ENCODE measurements around the gene PDE6A. TPM values are rescaled to one million over a fixed set of nuclear protein-coding genes. Genes with fewer than 3 reads are reported as not detected.

Gene PDE6A
- total RNA-seq = not detected in 2 replicates

- intact Hi-C loops (cut with micrococcal nuclease) = no loop called here
These were observed at the start of gene PDE6A for GRCh38 chr5:149944666-149945065. Gene PDE6A (minus strand): TSS chr5:149944793. CDS start chr5:149944673, 120 bp downstream.

GRCh38 chr5:149993471-149993870 lies 48.9 kb upstream of the PDE6A start:
- intact Hi-C loops (cut with micrococcal nuclease) = no loop called here

DNA sequence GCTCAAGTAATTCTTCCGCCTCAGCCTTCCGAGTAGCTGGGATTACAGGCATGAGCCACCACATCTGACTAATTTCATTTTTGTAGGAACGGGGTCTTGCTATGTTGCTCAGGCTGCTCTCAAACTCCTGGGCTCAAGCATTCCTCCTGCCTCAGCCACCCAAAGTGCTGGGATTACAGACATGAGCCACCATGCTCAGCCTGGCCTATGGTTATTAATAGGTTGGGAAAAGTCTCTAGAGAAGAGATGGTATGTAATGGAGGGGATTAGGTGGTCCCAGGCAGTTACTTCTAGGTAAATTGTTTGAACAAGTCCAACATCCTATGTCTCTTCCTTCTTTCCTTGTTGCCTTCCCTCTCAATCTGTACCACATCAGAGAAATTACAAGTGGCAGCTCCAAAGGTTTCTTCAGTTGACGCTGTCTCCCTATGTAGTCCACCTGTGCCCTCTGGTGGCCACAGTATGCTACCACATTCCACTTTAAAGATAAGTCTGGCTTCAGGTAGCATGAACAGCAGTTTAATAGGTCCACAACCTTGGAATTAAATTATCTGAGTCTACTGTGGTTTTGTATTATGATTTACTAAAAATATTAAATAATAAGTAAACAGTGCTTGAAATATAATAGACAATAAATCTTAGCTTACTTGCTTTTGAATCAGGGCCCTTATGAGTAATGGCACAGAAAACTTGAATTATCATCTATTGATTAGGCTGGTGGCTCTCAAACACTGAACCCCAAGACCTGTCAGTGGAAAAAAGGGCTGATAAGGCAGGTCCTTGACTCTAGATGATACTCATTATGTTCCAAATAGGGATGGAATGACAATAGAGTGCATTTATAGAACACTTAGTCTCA lies 46.2 kb upstream of the PDE6A start:
- intact Hi-C loops (cut with micrococcal nuclease) = loop anchor here (1.0 kb wide), 8 partner anchors 10 to 354 kb away; partner anchors contain the start of genes HMGXB3, SLC26A2 and TIGD6

- intact Hi-C loops (cut with micrococcal nuclease) = no loop called here
These were observed 43.5 kb upstream of the PDE6A start for GRCh38 chr5:149988126-149988525.

DNA sequence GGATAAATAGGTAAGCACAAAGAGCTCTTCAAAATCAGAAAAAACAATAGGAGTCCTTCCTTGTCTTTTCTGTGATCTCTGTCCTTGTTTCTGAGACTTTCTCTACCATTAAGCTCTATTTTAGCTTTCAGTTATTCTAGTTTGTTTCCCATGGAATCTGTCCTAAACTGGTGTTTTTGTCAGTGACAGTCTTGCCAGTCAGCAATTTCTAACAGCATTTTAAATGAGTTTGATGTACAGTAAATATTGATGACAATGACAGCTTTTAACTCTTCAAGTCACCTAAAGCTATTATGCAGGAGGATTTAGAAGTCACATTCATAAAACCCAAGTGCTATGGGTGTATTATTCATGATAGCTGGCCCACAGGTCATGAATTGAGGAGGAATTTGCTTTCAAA lies 37.9 kb upstream of the PDE6A start:
- intact Hi-C loops (cut with micrococcal nuclease) = no loop called here

- intact Hi-C loops (cut with micrococcal nuclease) = no loop called here
These were observed 36.6 kb upstream of the PDE6A start for GRCh38 chr5:149981206-149981605.

DNA sequence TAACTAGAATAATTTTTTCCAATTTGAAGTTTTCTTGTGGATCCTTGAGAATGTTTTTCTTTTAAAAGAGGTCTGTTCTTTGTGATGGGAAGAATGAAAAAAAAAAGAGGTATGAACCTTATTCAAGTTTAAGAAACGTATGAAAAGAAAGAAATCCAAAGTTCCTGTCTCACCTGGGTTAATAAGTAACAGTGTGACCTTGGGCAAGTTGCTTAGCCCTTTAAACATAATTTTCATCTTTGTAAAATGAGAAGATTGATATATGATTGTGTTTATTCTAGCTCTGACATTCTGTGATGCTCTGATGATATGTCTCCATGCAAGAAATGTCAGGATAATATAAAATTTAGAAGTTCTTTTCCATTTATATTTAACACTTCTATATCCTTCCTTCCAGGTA lies 35.3 kb upstream of the PDE6A start:
- intact Hi-C loops (cut with micrococcal nuclease) = no loop called here

GRCh38 chr5:149975409-149975808 lies 30.8 kb upstream of the PDE6A start:
- intact Hi-C loops (cut with micrococcal nuclease) = no loop called here

DNA sequence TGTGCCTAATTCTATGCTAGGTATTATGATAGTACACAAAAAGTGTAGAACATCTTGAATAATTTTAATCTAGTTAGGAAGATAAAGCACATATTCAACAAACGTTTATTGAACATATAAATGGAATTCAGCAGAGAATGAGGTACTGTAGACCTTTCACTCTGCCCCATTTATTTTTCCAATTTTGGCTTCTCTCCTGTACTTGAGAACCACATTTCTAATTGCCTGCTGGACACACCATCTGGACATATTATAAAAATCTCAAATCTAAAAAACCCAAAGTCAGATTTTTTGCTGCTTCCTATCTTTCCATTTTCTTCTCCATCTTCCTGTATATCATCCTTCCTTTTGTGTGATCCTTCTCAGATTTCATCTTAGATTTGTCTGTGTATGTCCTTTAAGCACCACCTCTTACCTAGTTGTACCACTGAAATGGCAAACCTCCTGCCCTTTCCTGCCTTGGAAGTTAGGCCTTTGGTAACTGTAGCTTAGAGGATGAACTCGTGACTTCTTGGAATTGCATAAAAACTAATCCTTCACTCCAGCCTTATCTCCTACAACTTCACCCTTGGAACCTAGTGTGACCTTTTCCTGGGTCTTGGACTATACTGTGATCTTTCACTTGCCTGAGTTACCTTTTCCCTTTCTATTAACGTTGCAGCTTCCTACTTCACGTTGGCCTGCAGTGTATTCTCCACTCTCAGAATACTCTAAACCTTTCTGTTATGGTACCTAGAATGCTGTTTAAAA lies 24.8 kb upstream of the PDE6A start:
- intact Hi-C loops (cut with micrococcal nuclease) = no loop called here

DNA sequence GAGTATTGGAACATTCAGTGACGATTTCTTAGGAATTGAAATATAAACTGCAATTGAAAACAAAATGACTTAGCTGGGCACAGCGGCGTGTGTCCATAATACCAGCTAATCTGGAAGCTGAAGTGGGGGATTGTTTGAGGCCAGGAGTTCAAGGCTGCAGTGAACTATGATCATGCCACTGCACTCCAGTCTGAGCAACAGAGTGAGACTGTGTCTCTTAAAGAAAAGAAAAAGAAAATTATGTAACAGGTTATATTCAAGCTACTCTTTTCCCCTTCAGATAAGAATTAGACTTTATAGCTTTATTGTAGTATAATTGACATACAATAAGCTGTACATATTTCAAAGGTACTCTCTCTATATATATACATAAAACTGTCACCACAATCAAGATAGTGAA lies 22.4 kb upstream of the PDE6A start:
- intact Hi-C loops (cut with micrococcal nuclease) = no loop called here

GRCh38 chr5:149963729-149964128 lies 19.1 kb upstream of the PDE6A start:
- intact Hi-C loops (cut with micrococcal nuclease) = no loop called here

DNA sequence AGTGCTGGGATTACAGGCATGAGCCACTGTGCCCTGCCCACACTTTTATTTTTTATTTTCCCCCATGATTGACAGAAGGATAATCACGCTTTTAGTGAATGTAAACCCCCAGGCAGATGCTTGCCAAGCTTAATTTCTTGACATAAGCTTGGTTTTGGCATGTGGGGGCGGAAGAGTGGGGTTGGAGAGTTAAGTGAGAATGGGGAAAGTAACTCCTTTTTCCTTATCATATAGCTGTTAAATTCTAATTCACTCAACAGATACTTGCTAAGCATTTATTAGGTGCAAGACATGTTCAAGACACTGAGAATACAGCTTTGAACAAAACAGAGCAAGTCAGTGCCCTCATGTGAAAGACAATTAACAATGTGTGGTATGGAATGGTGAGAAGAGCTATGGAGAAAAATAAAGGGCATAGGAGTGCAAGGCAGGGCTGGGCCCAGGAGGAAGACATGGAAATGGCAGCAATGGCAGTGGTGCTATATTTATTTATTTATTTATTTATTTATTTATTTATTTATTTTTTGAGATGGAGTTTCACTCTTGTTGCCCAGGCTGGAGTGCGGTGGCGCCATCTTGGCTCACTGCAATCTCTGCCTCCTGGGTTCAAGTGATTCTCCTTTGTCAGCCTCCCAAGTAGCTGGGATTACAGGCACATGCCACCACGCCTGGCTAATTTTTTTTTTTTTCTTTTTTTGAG lies 18.2 kb upstream of the PDE6A start:
- intact Hi-C loops (cut with micrococcal nuclease) = loop anchor here (1.0 kb wide), 1 partner anchor 128 kb away; no protein-coding TSS in a partner anchor

DNA sequence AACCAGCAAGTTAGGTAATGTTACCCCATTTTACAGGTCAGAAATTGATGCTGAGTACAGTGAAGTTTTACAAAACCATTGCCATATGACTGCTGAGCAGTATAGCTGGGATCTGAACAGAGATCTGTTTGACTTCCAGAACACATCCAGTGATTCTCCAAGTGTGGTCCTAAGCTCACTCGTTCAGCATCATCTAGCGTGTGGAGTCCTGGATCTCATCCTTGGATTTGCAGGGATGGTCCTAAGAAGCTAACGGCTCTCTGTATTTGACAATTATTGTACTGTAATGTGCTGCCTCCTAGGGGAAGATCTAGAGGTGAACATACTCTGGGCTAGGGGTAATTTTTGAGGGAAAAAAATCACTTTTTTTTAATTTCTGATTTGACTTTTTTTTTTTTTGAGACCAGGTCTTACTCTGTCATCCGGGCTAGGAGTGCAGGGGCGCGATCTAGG lies 17.4 kb upstream of the PDE6A start:
- intact Hi-C loops (cut with micrococcal nuclease) = loop anchor here (1.0 to 2.0 kb wide), 5 partner anchors 101 to 1291 kb away; partner anchors contain the start of gene GM2A

- intact Hi-C loops (cut with micrococcal nuclease) = loop anchor here (2.0 kb wide), 4 partner anchors 100 to 1292 kb away; partner anchors contain the start of gene GM2A
These were observed 16.6 kb upstream of the PDE6A start for GRCh38 chr5:149961186-149961685.

DNA sequence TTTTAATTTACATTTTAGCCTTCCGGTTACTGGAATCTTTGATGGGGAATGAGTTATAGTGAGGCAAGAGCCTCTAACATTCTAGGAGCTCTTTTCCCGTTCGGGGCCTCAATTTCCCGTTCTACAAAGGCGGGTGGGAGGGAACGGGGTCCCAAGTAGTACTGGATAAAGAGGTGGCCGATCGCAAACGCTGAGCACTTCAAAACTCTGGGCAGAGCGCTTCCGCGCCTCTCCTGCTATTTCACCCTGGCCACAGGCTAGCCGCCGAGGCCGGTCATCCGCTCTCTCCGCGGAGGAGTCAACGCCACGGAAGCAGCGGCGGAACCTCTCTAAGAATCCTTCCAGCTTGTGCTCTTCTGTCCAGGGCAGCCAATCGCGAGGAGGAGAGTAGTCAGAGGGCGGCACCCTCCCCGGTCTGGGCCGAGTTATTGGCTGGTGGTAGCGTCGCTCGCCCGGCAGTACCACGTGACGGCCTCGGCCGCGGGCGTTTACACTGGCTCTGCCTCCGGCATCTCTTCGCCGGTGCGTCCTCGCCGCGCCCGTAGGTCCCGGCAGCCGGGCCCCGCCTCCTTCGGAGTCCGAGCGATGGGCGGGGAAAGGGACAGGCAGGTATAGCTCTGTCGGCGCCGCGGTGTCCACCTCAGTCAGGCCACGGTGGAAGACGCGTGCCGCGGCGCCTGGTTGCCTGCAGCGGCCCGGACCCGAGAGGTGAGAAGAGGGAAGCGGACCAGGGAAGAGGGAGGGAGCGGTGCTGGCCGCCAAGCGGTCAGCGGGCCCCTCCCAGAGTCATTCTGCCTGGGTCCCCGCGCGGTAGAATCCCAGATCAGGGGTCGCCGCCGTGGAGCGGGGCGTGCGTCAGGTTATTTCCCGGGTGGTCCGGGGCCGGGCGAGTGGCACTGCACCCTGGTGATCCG lies 15.9 kb upstream of the PDE6A start, which contains the start of gene SLC26A2:
TSS of gene SLC26A2 (plus strand) at position 487 of the 914 bp plus-strand sequence. CDS start 16,895 bp downstream, outside the sequence.
- intact Hi-C loops (cut with micrococcal nuclease) = loop anchor here (1.0 to 2.0 kb wide), 13 partner anchors 30 to 1811 kb away; partner anchors contain the start of genes CD74, FBXO38, G3BP1 and GM2A

DNA sequence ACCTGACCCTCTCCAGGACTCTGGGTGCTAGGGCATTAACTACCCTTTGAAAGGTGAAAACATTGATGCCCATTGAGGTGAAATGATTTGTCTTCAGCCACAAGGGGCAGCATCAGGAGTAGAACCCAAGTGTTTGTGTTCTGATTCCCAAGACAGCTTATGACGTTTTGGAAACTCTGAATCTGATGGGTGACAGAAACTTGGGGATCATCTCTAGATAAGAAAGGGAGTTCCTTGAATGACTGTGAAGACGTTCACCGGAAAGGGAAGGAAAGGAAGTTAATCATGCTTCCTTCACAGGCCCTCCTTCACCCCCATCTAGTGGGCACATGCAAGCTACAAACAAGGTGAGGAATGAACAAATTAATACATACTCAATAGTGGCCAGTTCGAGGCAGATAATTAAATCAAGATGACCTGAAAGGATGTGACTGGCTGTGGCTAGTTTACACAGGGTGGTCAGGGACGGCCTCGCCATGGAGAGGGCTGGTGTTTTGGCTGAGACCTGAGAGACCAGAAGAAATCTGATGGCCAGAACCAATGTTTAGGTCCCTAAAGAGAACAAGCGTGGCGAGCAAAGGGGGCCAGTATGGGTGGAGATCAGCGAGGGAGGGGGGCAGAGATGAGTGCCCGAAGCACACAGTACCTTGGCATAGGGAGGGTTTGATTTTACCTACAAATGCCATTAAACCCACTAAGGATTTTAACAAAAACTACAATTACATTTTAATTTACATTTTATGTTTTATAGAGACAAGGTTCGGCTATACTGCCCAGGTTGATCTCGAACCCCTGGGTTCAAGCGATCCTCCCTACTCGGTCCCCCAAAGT lies 15.0 kb upstream of the PDE6A start:
- intact Hi-C loops (cut with micrococcal nuclease) = loop anchor here (1.0 to 10.0 kb wide), 15 partner anchors 31 to 1812 kb away; partner anchors contain the start of genes CD74, CSNK1A1, FBXO38 and G3BP1

- intact Hi-C loops (cut with micrococcal nuclease) = loop anchor here (10.0 kb wide), 1 partner anchor 827 kb away; no protein-coding TSS in a partner anchor
These were observed 13.3 kb upstream of the PDE6A start for GRCh38 chr5:149957855-149958254.

- intact Hi-C loops (cut with micrococcal nuclease) = loop anchor here (10.0 kb wide), 1 partner anchor 828 kb away; no protein-coding TSS in a partner anchor
These were observed 12.1 kb upstream of the PDE6A start for GRCh38 chr5:149956685-149957084.

- intact Hi-C loops (cut with micrococcal nuclease) = loop anchor here (10.0 kb wide), 1 partner anchor 830 kb away; no protein-coding TSS in a partner anchor
These were observed 10.2 kb upstream of the PDE6A start for GRCh38 chr5:149954798-149955197.
